HG02759 (cell line): Measurements from ENCODE around the gene HTR1B.
A peak's percentile ranks its signal among the peaks of the same experiment; 100 is the strongest.

Experiments used
- ATAC-seq: cut with Tn5 transposase; IDR thresholded peaks from one replicate; pipeline ENCODE4 v1.9.1; 2021; ENCODE audit warnings: mild to moderate bottlenecking, moderate library complexity; ENCODE audit not compliant: unreplicated experiment

HTR1B gene

GRCh38 chr6:77463308-77463860, at the start of gene HTR1B:
Gene HTR1B (minus strand): TSS chr6:77463491. CDS start chr6:77463403, 88 bp downstream.
- ATAC-seq: no peak

- ATAC-seq: no peak
Measured at GRCh38 chr6:77512554-77512953, 49.3 kb upstream of the HTR1B start.

- no peak for ATAC-seq
Measured at GRCh38 chr6:77511860-77512259, 48.6 kb upstream of the HTR1B start.

GRCh38 chr6:77502981-77503380, 39.7 kb upstream of the HTR1B start:
- no peak for ATAC-seq

- ATAC-seq: no peak
Measured at GRCh38 chr6:77492530-77492929, 29.2 kb upstream of the HTR1B start.

- ATAC-seq: no peak
Measured at GRCh38 chr6:77487808-77488425, 24.6 kb upstream of the HTR1B start.

GRCh38 chr6:77482981-77483380, 19.7 kb upstream of the HTR1B start:
- ATAC-seq: no peak

- ATAC-seq: no peak
Measured at GRCh38 chr6:77474973-77475372, 11.7 kb upstream of the HTR1B start.

GRCh38 chr6:77474286-77474956, 11.1 kb upstream of the HTR1B start:
- ATAC-seq: no peak

GRCh38 chr6:77470983-77471382, 7.7 kb upstream of the HTR1B start:
- no peak for ATAC-seq

- no peak for ATAC-seq
Measured at GRCh38 chr6:77468939-77469338, 5.6 kb upstream of the HTR1B start.

- ATAC-seq: peak; percentile 73
Measured at GRCh38 chr6:77466451-77467437, 3.5 kb upstream of the HTR1B start.

GRCh38 chr6:77466055-77466450, 2.8 kb upstream of the HTR1B start:
- ATAC-seq: peak; percentile 83

GRCh38 chr6:77464495-77464867, 1.2 kb upstream of the HTR1B start:
- no peak for ATAC-seq

GRCh38 chr6:77463861-77464494, 687 bp upstream of the HTR1B start:
- no peak for ATAC-seq

GRCh38 chr6:77462359-77463307, 658 bp downstream of the HTR1B start:
- ATAC-seq: no peak

- no peak for ATAC-seq
Measured at GRCh38 chr6:77461796-77462195, 1.5 kb downstream of the HTR1B start.

- no peak for ATAC-seq
Measured at GRCh38 chr6:77458421-77458820, 4.9 kb downstream of the HTR1B start.

GRCh38 chr6:77457720-77458349, 5.5 kb downstream of the HTR1B start:
- peak; percentile 84 for ATAC-seq
